PFSK-1 (cell line): ENCODE data around the gene TMSB10.

ENCODE experiments used
- POLR2AphosphoS5 ChIP-seq: IDR thresholded peaks from 2 replicates; pipeline ENCODE4 v1.6.1; 2012; ENCODE audit warnings: low read depth, mild to moderate bottlenecking, control low read depth, low read length, moderate library complexity
- SIN3A ChIP-seq: IDR thresholded peaks from 2 replicates; pipeline ENCODE4 v1.6.1; 2012; ENCODE audit warnings: mild to moderate bottlenecking, low read length, moderate library complexity, borderline replicate concordance; ENCODE audit not compliant: insufficient read depth
- TAF1 ChIP-seq: IDR thresholded peaks from 2 replicates; pipeline ENCODE4 v1.6.1; 2012; ENCODE audit warnings: low read length, control low read depth, borderline replicate concordance; ENCODE audit not compliant: insufficient read depth
- TF ChIP-seq, protein P1 (sequence below), 2 experiments: IDR thresholded peaks; 2 replicates each; pipeline versions ENCODE4 v1.6.1 to v1.8.0; 2011 to 2012; ENCODE audit warnings: low read depth in 2 of 2, low read length in 2 of 2, control low read depth in 1 of 2, inconsistent platforms in 1 of 2, mild to moderate bottlenecking in 1 of 2, moderate library complexity in 1 of 2; ENCODE audit not compliant: insufficient read depth in 1 of 2

- TF ChIP-seq, protein P1, sequence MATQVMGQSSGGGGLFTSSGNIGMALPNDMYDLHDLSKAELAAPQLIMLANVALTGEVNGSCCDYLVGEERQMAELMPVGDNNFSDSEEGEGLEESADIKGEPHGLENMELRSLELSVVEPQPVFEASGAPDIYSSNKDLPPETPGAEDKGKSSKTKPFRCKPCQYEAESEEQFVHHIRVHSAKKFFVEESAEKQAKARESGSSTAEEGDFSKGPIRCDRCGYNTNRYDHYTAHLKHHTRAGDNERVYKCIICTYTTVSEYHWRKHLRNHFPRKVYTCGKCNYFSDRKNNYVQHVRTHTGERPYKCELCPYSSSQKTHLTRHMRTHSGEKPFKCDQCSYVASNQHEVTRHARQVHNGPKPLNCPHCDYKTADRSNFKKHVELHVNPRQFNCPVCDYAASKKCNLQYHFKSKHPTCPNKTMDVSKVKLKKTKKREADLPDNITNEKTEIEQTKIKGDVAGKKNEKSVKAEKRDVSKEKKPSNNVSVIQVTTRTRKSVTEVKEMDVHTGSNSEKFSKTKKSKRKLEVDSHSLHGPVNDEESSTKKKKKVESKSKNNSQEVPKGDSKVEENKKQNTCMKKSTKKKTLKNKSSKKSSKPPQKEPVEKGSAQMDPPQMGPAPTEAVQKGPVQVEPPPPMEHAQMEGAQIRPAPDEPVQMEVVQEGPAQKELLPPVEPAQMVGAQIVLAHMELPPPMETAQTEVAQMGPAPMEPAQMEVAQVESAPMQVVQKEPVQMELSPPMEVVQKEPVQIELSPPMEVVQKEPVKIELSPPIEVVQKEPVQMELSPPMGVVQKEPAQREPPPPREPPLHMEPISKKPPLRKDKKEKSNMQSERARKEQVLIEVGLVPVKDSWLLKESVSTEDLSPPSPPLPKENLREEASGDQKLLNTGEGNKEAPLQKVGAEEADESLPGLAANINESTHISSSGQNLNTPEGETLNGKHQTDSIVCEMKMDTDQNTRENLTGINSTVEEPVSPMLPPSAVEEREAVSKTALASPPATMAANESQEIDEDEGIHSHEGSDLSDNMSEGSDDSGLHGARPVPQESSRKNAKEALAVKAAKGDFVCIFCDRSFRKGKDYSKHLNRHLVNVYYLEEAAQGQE (IDR thresholded peaks at IDR 0.05; ENCODE audit: insufficient read depth in 1 of 2, low read depth in 2 of 2, low read length in 2 of 2) = no peak
- TF ChIP-seq TAF1 (no peak), POLR2AphosphoS5 (no peak), SIN3A (no peak)
Observed at GRCh38 chr2:84873350-84873749, 32.1 kb upstream of the TMSB10 start.
